DMS79 treated with DMSO at 0.1 percent for 48 hours (cell line): Measurements from ENCODE around the gene PCED1B.
"Not testable (repeated sequence)": the region's sequence is repeated elsewhere in the genome, so short reads cannot be mapped to it uniquely, and the experiment has no call there.

Source experiments
- DNase-seq: peaks from one replicate; lab custom pipeline; 2025; lab: John Stamatoyannopoulos, UW

PCED1B gene

GRCh38 chr12:47272412-47273190, 193.2 kb downstream of the PCED1B start:
- no peak for DNase-seq

- no peak for DNase-seq
Observed at GRCh38 chr12:47273191-47273626, 193.8 kb downstream of the PCED1B start.

GRCh38 chr12:47274760-47275159, 195.3 kb downstream of the PCED1B start:
- no peak for DNase-seq

GRCh38 chr12:47276253-47276620, 196.8 kb downstream of the PCED1B start:
- no peak for DNase-seq

GRCh38 chr12:47276621-47277309, 197.3 kb downstream of the PCED1B start:
- no peak for DNase-seq

GRCh38 chr12:47277972-47278448, 198.6 kb downstream of the PCED1B start:
- DNase-seq = no peak

- not testable (repeated sequence) for DNase-seq
Observed at GRCh38 chr12:47279758-47280157, 200.3 kb downstream of the PCED1B start.

GRCh38 chr12:47280543-47281300, 201.3 kb downstream of the PCED1B start:
- DNase-seq = no peak

- no peak for DNase-seq
Observed at GRCh38 chr12:47281667-47282171, 202.3 kb downstream of the PCED1B start.

GRCh38 chr12:47282206-47282605, 202.8 kb downstream of the PCED1B start:
- no peak for DNase-seq
